Coronary artery (tissue), 2 donors: ENCODE results near the gene ARGLU1.

Source experiments
- DNase-seq: peaks from one replicate; pipeline ENCODE4 v3.0.0-alpha.2; 2017; ENCODE audit warnings: low spot score
- H3K27ac ChIP-seq, 2 donors: fragments of 200-600 bp; sonication (generic); one replicate each; pipeline ENCODE4 v1.5.1; 2016 to 2019
- H3K4me3 ChIP-seq: fragments of 200-600 bp; sonication (generic); 2 replicates; pipeline ENCODE4 v1.5.1; 2016; ENCODE audit warnings: mild to moderate bottlenecking, moderate library complexity
- CTCF ChIP-seq: fragments of 200-600 bp; sonication (generic); IDR thresholded peaks from one replicate; pipeline ENCODE4 v1.5.1; 2019; ENCODE audit warnings: antibody characterized with exemption

The ARGLU1 gene

GRCh38 chr13:106530980-106531481 lies 36.9 kb downstream of the ARGLU1 start:
- DNase-seq: no peak
- no peak for TF ChIP-seq CTCF
- Histone ChIP-seq H3K27ac (peak overlapping the region in 1 of 2 donors; percentile 4), H3K4me3 (peak overlapping the region; percentile 8)

GRCh38 chr13:106530171-106530851 lies 37.6 kb downstream of the ARGLU1 start:
- DNase-seq: no peak
- peak overlapping the region in 1 of 2 donors; percentile 4 for H3K27ac ChIP-seq
- TF ChIP-seq CTCF: no peak
- peak overlapping the region; percentile 8 for H3K4me3 ChIP-seq

GRCh38 chr13:106529415-106530170 lies 38.3 kb downstream of the ARGLU1 start:
- TF ChIP-seq CTCF: no peak
- no peak overlapping the region for H3K27ac ChIP-seq
- no peak for DNase-seq
- no peak overlapping the region for H3K4me3 ChIP-seq

GRCh38 chr13:106528718-106529414 lies 39.1 kb downstream of the ARGLU1 start:
- H3K27ac ChIP-seq: no peak overlapping the region
- no peak for TF ChIP-seq CTCF
- no peak for DNase-seq
- H3K4me3 ChIP-seq: no peak overlapping the region

GRCh38 chr13:106527826-106528225 lies 40.1 kb downstream of the ARGLU1 start:
- no peak overlapping the region for H3K4me3 ChIP-seq
- DNase-seq: no peak
- no peak for TF ChIP-seq CTCF
- H3K27ac ChIP-seq: no peak overlapping the region

- Histone ChIP-seq H3K27ac (no peak overlapping the region), H3K4me3 (no peak overlapping the region)
- no peak for TF ChIP-seq CTCF
- no peak for DNase-seq
Observed at GRCh38 chr13:106527445-106527801, 40.5 kb downstream of the ARGLU1 start.
